Neuronal stem cell (in vitro differentiated cells): ENCODE results near the gene ETV6.

Experiments
- DNase-seq: peaks from one replicate; pipeline ENCODE4 v3.0.0-alpha.2; 2013; ENCODE audit warnings: low spot score
- H2AFZ ChIP-seq: one replicate; pipeline ENCODE4 v1.6.1; 2013; ENCODE audit warnings: mild to moderate bottlenecking, low read length, inconsistent platforms
- H2AK5ac ChIP-seq: 2 replicates; pipeline ENCODE4 v1.6.1; 2013; ENCODE audit warnings: low read depth, mild to moderate bottlenecking, inconsistent platforms, low read length, moderate library complexity, mixed read lengths
- H2BK120ac ChIP-seq: 2 replicates; pipeline ENCODE4 v1.6.1; 2013; ENCODE audit warnings: low read depth, mild to moderate bottlenecking, inconsistent platforms, low read length, moderate library complexity, mixed read lengths
- H2BK12ac ChIP-seq: one replicate; pipeline ENCODE4 v1.6.1; 2013; ENCODE audit warnings: low read length, inconsistent platforms
- H2BK15ac ChIP-seq: 2 replicates; pipeline ENCODE4 v1.6.1; 2013; ENCODE audit warnings: mild to moderate bottlenecking, low read length, inconsistent platforms, mixed read lengths
- H2BK5ac ChIP-seq: one replicate; pipeline ENCODE4 v1.6.1; 2013; ENCODE audit warnings: inconsistent platforms, mild to moderate bottlenecking, low read length, moderate library complexity
- H3K14ac ChIP-seq: one replicate; pipeline ENCODE4 v1.6.1; 2013; ENCODE audit warnings: low read length, inconsistent platforms
- H3K18ac ChIP-seq: 2 replicates; pipeline ENCODE4 v1.6.1; 2013; ENCODE audit warnings: low read length, inconsistent platforms
- H3K23ac ChIP-seq: 2 replicates; pipeline ENCODE4 v1.6.1; 2013; ENCODE audit warnings: low read depth, mild to moderate bottlenecking, mixed read lengths, low read length, inconsistent platforms; ENCODE audit not compliant: poor library complexity
- H3K27ac ChIP-seq: replicated peaks from 3 replicates; pipeline ENCODE4 v1.5.1; 2013; ENCODE audit warnings: low read length, inconsistent platforms
- H3K27me3 ChIP-seq, 3 experiments: 2 replicates each; pipeline ENCODE4 v1.6.1; 2013; ENCODE audit warnings: low read length in 3 of 3, mild to moderate bottlenecking in 2 of 3, inconsistent platforms in 1 of 3, low read depth in 1 of 3, mixed read lengths in 1 of 3, moderate library complexity in 1 of 3; ENCODE audit not compliant: control insufficient read depth in 3 of 3, insufficient read depth in 3 of 3
- H3K36me3 ChIP-seq, 2 donors: replicated peaks in 1 of 2; 2 replicates each; pipeline ENCODE4 v1.6.1; 2013; ENCODE audit warnings: low read length in 2 of 2; ENCODE audit not compliant: control insufficient read depth in 2 of 2, insufficient read depth in 2 of 2
- H3K4ac ChIP-seq: 2 replicates; pipeline ENCODE4 v1.6.1; 2013; ENCODE audit warnings: inconsistent platforms, mild to moderate bottlenecking, low read length, moderate library complexity
- H3K4me1 ChIP-seq, 2 donors: 1 replicate in 1 of 2; 2 replicates in 1 of 2; pipeline ENCODE4 v1.6.1; 2013; ENCODE audit warnings: low read length in 2 of 2, low read depth in 1 of 2; ENCODE audit not compliant: control insufficient read depth in 2 of 2, insufficient read depth in 1 of 2
- H3K4me2 ChIP-seq: one replicate; pipeline ENCODE4 v1.6.1; 2013; ENCODE audit warnings: mild to moderate bottlenecking, low read length, inconsistent platforms; ENCODE audit not compliant: insufficient read depth, poor library complexity, severe bottlenecking
- H3K4me3 ChIP-seq, 2 donors: 2 replicates each; pipeline ENCODE4 v1.5.1; 2013; ENCODE audit warnings: low read length in 2 of 2, mild to moderate bottlenecking in 2 of 2, inconsistent platforms in 1 of 2, moderate library complexity in 1 of 2
- H3K79me1 ChIP-seq: one replicate; pipeline ENCODE4 v1.6.1; 2013; ENCODE audit warnings: low read depth, mild to moderate bottlenecking, inconsistent platforms, low read length, moderate library complexity
- H3K9ac ChIP-seq: one replicate; pipeline ENCODE4 v1.6.1; 2013; ENCODE audit warnings: mild to moderate bottlenecking, low read depth, low read length, inconsistent platforms; ENCODE audit not compliant: poor library complexity
- H3K9me3 ChIP-seq, 2 donors: replicated peaks in 1 of 2; 2 replicates each; pipeline versions ENCODE3 to v1.6.1; 2013; ENCODE audit warnings: low read length in 2 of 2, mild to moderate bottlenecking in 2 of 2, inconsistent platforms in 1 of 2, low read depth in 1 of 2, mixed read lengths in 1 of 2, moderate library complexity in 1 of 2; ENCODE audit not compliant: control insufficient read depth in 2 of 2, insufficient read depth in 1 of 2
- H4K8ac ChIP-seq: one replicate; pipeline ENCODE4 v1.6.1; 2013; ENCODE audit warnings: low read depth, mild to moderate bottlenecking, inconsistent platforms, low read length, moderate library complexity
- H4K91ac ChIP-seq: one replicate; pipeline ENCODE4 v1.6.1; 2013; ENCODE audit warnings: low read length, low read depth, mild to moderate bottlenecking, inconsistent platforms; ENCODE audit not compliant: poor library complexity
- WGBS, 2 donors: extraction: QIAGEN DNeasy Blood & Tissue Kit; methylation state at CpG; one replicate each; pipeline ENCODE4 v1.1.7; 2013; ENCODE audit warnings: missing lambda C conversion rate in 2 of 2, mixed read lengths in 1 of 2; ENCODE audit not compliant: insufficient read length in 2 of 2, insufficient replicate concordance in 1 of 2; ENCODE audit errors: extremely low coverage in 2 of 2; 5-methylcytosine and 5-hydroxymethylcytosine counted together

The ETV6 gene

GRCh38 chr12:11666131-11667050 lies 16.9 kb downstream of the ETV6 start:
- peaks cover 0 to 6% of the 10 kb centered on the region in 2 donors for H3K4me1 ChIP-seq
- no peak overlapping the region for H2BK5ac ChIP-seq
- H3K23ac ChIP-seq, result no peak overlapping the region
- H3K4me3 ChIP-seq, result no peak overlapping the region
- no peak overlapping the region for H4K8ac ChIP-seq
- no peak overlapping the region for H2AFZ ChIP-seq
- H3K4me2 ChIP-seq, result no peak overlapping the region
- no peak overlapping the region for H2AK5ac ChIP-seq
- no peak overlapping the region for H3K14ac ChIP-seq
- H2BK15ac ChIP-seq, result no peak overlapping the region
- H3K27ac ChIP-seq, result no peak overlapping the region
- no peak overlapping the region for H2BK12ac ChIP-seq
- H3K79me1 ChIP-seq, result no peaks in the 10 kb centered on the region
- peaks cover 3 to 5% of the 10 kb centered on the region in 2 donors for H3K9me3 ChIP-seq
- no peak overlapping the region for H3K9ac ChIP-seq
- DNase-seq, result no peak
- H3K18ac ChIP-seq, result no peak overlapping the region
- H4K91ac ChIP-seq, result no peak overlapping the region
- H2BK120ac ChIP-seq, result no peak overlapping the region
- H3K4ac ChIP-seq, result no peak overlapping the region
- H3K27me3 ChIP-seq, result no peaks in the 10 kb centered on the region
- H3K36me3 ChIP-seq, result peaks cover 0 to 9% of the 10 kb centered on the region in 2 donors
- no CpG with 5 or more reads among the region's 13 CpGs for WGBS, 2 donors

DNA sequence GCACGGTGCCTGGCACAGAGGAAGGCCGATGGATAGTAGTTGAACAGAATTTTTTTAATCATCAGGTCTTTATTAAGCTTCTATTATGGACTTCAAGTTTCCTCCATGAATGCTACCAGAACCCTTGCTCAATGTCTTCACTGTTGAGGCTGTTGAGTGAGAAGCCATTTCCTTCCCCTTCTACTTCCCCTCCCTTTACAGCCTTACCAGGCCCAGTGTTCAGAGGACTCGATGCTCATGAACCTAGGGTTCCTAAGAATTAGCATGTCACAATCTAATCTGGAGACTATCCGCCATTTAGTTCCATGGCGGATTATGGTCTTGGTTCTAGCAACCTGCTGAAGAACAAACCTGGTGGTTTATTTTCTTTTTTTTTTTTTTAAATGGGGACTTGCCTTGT lies 17.7 kb downstream of the ETV6 start:
- H3K4me3 ChIP-seq, result no peak overlapping the region
- H3K27me3 ChIP-seq, result no peaks in the 10 kb centered on the region
- no peak overlapping the region for H3K23ac ChIP-seq
- H3K4ac ChIP-seq, result no peak overlapping the region
- H2AFZ ChIP-seq, result no peak overlapping the region
- peaks cover 3 to 5% of the 10 kb centered on the region in 2 donors for H3K9me3 ChIP-seq
- H3K4me1 ChIP-seq, result peaks cover 0 to 3% of the 10 kb centered on the region in 2 donors
- H3K79me1 ChIP-seq, result no peaks in the 10 kb centered on the region
- no peak overlapping the region for H2AK5ac ChIP-seq
- H2BK5ac ChIP-seq, result no peak overlapping the region
- H2BK12ac ChIP-seq, result no peak overlapping the region
- no peak overlapping the region for H2BK15ac ChIP-seq
- no peak overlapping the region for H2BK120ac ChIP-seq
- H3K18ac ChIP-seq, result no peak overlapping the region
- H4K8ac ChIP-seq, result no peak overlapping the region
- no peak overlapping the region for H3K9ac ChIP-seq
- no CpG with 5 or more reads among the region's 5 CpGs for WGBS, 2 donors
- no peak overlapping the region for H3K14ac ChIP-seq
- H3K4me2 ChIP-seq, result no peak overlapping the region
- H3K27ac ChIP-seq, result no peak overlapping the region
- no peak overlapping the region for H4K91ac ChIP-seq
- peaks cover 0 to 5% of the 10 kb centered on the region in 2 donors for H3K36me3 ChIP-seq
- DNase-seq, result no peak

- Histone ChIP-seq H3K4me2 (no peak overlapping the region), H2AK5ac (no peak overlapping the region), H3K14ac (no peak overlapping the region), H2AFZ (no peak overlapping the region), H3K79me1 (no peaks in the 10 kb centered on the region), H3K4ac (no peak overlapping the region), H3K27ac (no peak overlapping the region), H3K4me1 (no peaks in the 10 kb centered on the region), H2BK5ac (no peak overlapping the region), H3K18ac (no peak overlapping the region), H3K23ac (no peak overlapping the region), H3K9ac (no peak overlapping the region), H2BK120ac (no peak overlapping the region), H4K8ac (no peak overlapping the region), H3K36me3 (peaks cover 0 to 5% of the 10 kb centered on the region in 2 donors), H4K91ac (no peak overlapping the region), H3K4me3 (no peak overlapping the region), H3K27me3 (no peaks in the 10 kb centered on the region), H3K9me3 (peaks cover 3 to 5% of the 10 kb centered on the region in 2 donors), H2BK15ac (no peak overlapping the region), H2BK12ac (no peak overlapping the region)
- WGBS, 2 donors, result no CpG with 5 or more reads among the region's 6 CpGs
- DNase-seq, result no peak
Measured at GRCh38 chr12:11668611-11669010, 19.1 kb downstream of the ETV6 start.

DNA sequence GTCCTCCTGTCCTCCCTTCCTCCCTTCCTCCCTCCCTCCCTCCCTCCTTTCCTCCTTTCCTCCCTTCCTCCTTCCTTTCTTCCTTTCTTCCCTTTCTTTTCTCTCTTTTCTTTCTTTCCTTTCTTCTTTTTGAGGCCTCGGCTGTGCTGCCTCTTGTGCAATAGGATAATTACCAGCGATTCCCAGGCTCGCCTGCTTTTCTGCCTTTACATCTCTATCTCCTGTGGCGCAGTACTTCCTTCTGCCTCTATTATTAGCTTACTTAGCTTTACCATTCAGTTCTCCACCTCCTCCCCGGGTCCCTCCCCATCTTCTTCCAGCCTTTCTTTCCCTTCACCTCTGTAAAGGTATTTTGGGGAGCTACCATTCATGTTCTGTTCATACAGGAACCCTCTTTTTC lies 19.9 kb downstream of the ETV6 start:
- Histone ChIP-seq H3K27ac (no peak overlapping the region), H3K18ac (no peak overlapping the region), H2BK15ac (no peak overlapping the region), H3K4me3 (no peak overlapping the region), H4K8ac (no peak overlapping the region), H3K79me1 (no peaks in the 10 kb centered on the region), H3K9me3 (peaks cover 2 to 5% of the 10 kb centered on the region in 2 donors), H2BK120ac (no peak overlapping the region), H2AFZ (no peak overlapping the region), H4K91ac (no peak overlapping the region), H2BK12ac (no peak overlapping the region), H3K4me2 (no peak overlapping the region), H3K4ac (no peak overlapping the region), H2BK5ac (no peak overlapping the region), H3K9ac (no peak overlapping the region), H3K27me3 (no peaks in the 10 kb centered on the region), H3K36me3 (peaks cover 0 to 5% of the 10 kb centered on the region in 2 donors), H3K23ac (no peak overlapping the region), H2AK5ac (no peak overlapping the region), H3K14ac (no peak overlapping the region), H3K4me1 (peaks cover 3% of the 10 kb centered on the region in 2 donors)
- no peak for DNase-seq
- no CpG with 5 or more reads among the region's 5 CpGs for WGBS, 2 donors
